22Rv1 (cell line): ENCODE measurements around the gene ZNF518B.

Experiments used
- H3K27ac ChIP-seq: fragments of 450-650 bp; 2 replicates; pipeline ENCODE4 v1.5.1; 2017
- ZFX ChIP-seq: fragments of 450-650 bp; IDR thresholded peaks from 2 replicates; pipeline ENCODE4 v1.6.1; 2017; ENCODE audit warnings: antibody characterized with exemption, borderline replicate concordance
- TF ChIP-seq, protein P1 (sequence below): fragments of 450-650 bp; IDR thresholded peaks from 2 replicates; pipeline ENCODE4 v1.5.1; 2017; ENCODE audit warnings: mild to moderate bottlenecking

ZNF518B gene

DNA sequence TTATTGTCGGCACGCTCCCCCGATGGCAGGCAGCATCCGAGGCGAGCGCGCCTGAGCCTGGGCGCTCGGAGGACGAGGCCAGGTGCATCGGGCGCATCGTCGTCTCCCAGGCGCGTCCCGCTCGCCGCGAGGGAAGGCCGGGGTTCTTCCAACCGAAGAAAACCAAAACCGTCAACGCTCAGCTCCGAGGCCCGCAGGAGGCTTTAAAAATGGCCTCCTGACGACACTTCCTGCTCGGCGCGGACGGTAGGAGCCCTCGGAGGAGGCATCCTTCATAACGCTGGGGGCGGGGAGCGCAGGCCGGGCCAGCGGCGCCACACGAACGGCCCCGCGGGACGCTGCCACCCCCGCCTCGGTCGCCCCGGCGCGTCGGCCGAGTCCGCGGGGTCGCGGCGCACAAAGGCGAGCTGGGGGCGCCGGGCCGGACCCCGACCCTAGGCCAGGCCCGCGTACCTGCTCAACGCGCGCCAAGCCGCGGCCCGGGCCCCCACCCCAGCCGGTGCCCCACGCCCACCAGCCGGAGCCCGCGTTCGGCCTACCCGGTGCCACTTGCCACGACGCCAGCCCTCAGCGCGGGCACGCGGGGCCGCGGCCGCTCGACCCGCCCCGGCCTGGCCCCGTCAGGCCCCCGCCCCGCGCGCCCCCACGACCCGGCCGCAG, 501 bp downstream of the ZNF518B start:
- TF ChIP-seq ZFX, result no peak
- TF ChIP-seq, protein P1, sequence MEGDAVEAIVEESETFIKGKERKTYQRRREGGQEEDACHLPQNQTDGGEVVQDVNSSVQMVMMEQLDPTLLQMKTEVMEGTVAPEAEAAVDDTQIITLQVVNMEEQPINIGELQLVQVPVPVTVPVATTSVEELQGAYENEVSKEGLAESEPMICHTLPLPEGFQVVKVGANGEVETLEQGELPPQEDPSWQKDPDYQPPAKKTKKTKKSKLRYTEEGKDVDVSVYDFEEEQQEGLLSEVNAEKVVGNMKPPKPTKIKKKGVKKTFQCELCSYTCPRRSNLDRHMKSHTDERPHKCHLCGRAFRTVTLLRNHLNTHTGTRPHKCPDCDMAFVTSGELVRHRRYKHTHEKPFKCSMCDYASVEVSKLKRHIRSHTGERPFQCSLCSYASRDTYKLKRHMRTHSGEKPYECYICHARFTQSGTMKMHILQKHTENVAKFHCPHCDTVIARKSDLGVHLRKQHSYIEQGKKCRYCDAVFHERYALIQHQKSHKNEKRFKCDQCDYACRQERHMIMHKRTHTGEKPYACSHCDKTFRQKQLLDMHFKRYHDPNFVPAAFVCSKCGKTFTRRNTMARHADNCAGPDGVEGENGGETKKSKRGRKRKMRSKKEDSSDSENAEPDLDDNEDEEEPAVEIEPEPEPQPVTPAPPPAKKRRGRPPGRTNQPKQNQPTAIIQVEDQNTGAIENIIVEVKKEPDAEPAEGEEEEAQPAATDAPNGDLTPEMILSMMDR, result no peak
- peak overlapping the region; percentile 40; the same call in 1 of the 2 replicates for H3K27ac ChIP-seq

GRCh38 chr4:10456260-10456594, 999 bp downstream of the ZNF518B start:
- no peak overlapping the region for H3K27ac ChIP-seq
- TF ChIP-seq ZFX, result no peak

GRCh38 chr4:10455133-10455532, 2.1 kb downstream of the ZNF518B start:
- TF ChIP-seq, protein P1, result no peak
- no peak for TF ChIP-seq ZFX
- no peak overlapping the region for H3K27ac ChIP-seq

DNA sequence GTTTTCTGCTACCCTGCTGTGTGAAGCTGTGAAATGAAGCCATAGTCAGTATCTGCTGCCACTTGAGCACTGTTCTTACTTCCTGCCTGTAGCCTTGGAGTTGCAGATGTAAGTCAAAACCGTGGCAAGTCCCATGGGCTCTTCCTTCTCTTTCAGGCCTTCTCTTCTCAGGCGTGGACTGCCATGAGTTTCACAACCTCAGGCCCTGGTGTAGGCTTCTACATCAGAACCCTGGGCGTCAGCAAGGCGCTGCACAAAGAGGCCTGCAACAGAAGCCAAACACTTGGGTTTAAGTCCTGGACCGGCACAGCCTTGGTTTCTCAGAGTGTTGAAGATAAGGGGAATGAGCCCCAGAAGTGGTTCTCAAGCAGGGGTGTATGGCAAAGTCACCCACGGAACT, 2.5 kb downstream of the ZNF518B start:
- TF ChIP-seq, protein P1, result no peak
- no peak for TF ChIP-seq ZFX
- H3K27ac ChIP-seq, result no peak overlapping the region

GRCh38 chr4:10454121-10454520, 3.1 kb downstream of the ZNF518B start:
- H3K27ac ChIP-seq, result no peak overlapping the region
- TF ChIP-seq ZFX, result no peak
- TF ChIP-seq, protein P1, result no peak

DNA sequence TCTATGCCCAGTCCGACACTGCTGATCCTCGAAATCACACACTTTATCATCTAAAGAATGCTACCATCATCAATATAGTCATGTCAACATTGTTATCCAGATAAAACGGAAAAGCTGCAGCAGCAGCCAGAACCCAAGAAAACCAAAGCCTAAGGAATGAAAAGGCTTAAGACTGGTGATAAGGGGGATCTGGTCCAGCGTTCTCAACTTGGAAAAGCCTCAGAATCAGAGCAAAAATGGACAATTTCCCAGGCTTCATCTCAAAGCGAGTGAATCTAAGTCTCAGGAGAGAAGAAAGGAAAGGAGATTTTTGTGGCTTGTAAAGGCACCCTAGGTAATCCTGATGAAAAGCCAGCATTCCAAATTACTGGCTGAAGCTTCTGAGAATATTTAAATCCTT, 8.2 kb downstream of the ZNF518B start:
- TF ChIP-seq, protein P1, result no peak
- TF ChIP-seq ZFX, result no peak
- no peak overlapping the region for H3K27ac ChIP-seq

DNA sequence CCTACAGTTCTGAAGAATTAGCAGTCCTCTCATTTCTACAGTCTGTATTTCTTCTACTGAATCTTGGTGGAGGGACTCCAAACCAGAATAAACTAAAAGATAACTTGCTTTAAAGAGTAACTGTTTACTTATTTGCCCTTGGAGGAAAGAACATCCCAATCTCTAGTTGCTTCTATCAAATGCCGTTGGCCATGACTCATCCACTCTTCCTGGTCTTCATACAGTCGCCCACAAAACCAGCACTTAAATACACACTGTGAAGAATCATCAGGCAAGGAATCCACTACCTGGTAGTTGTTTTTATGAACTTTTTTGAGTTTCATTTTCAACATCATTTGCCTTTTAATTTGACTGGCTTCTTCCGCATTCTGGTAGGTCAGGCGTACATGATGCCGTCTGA, 14.2 kb downstream of the ZNF518B start:
- no peak overlapping the region for H3K27ac ChIP-seq
- TF ChIP-seq, protein P1, result no peak
- TF ChIP-seq ZFX, result no peak

- no peak overlapping the region for H3K27ac ChIP-seq
- TF ChIP-seq, protein P1, result no peak
- no peak for TF ChIP-seq ZFX
Measured at GRCh38 chr4:10441512-10441911, 15.7 kb downstream of the ZNF518B start.
